Naive B cell (primary cell): ENCODE data around the gene SLC4A3. TPM values are rescaled to one million over a fixed set of nuclear protein-coding genes. Genes with fewer than 3 reads are reported as not detected.

Experiments used
- ATAC-seq, 2 donors: fragments of 150-1000 bp; cut with Tn5 transposase; 2 replicates each; pipeline ENCODE4 v1.10.0; 2021; ENCODE audit warnings: low read depth in 2 of 2, mild to moderate bottlenecking in 2 of 2, moderate library complexity in 2 of 2
- DNase-seq: peaks from one replicate; pipeline ENCODE4 v3.0.0; 2022
- H3K27ac Mint-ChIP-seq, 6 donors: one replicate each; pipeline ENCODE4 v1.8.0; 2020 to 2022; ENCODE audit warnings: mild to moderate bottlenecking in 6 of 6, mixed read lengths in 6 of 6, moderate library complexity in 5 of 6, inconsistent platforms in 2 of 6
- H3K27me3 Mint-ChIP-seq, 3 donors: one replicate each; pipeline ENCODE4 v1.8.0; 2021 to 2022; ENCODE audit warnings: mixed read lengths in 3 of 3, mild to moderate bottlenecking in 1 of 3
- H3K36me3 Mint-ChIP-seq, 2 donors: one replicate each; pipeline ENCODE4 v1.8.0; 2020 to 2022; ENCODE audit warnings: mixed read lengths in 2 of 2, inconsistent platforms in 1 of 2, mild to moderate bottlenecking in 1 of 2
- H3K4me1 Mint-ChIP-seq, 3 donors: one replicate each; pipeline ENCODE4 v1.8.0; 2020 to 2022; ENCODE audit warnings: mixed read lengths in 3 of 3, inconsistent platforms in 1 of 3, mild to moderate bottlenecking in 1 of 3, moderate library complexity in 1 of 3
- H3K4me3 Mint-ChIP-seq, 8 donors: one replicate each; pipeline ENCODE4 v1.8.0; 2020 to 2022; ENCODE audit warnings: mild to moderate bottlenecking in 8 of 8, mixed read lengths in 8 of 8, moderate library complexity in 8 of 8, inconsistent platforms in 2 of 8
- H3K9me3 Mint-ChIP-seq, 7 donors: one replicate each; pipeline ENCODE4 v1.8.0; 2020 to 2022; ENCODE audit warnings: mixed read lengths in 7 of 7, mild to moderate bottlenecking in 5 of 7, inconsistent platforms in 2 of 7, moderate library complexity in 1 of 7
- polyA plus RNA-seq, 6 donors: library from polyadenylated mRNA; unstranded; fragments of 300-500 nt; fragmentation: Illumina TruSeq; gene quantifications; one replicate each; pipeline ENCODE4 v1.2.3, GENCODE V29; 2021; ENCODE audit warnings: low read depth in 6 of 6

Gene SLC4A3
- polyA plus RNA-seq, 6 donors from 2014 or later = not detected

DNA sequence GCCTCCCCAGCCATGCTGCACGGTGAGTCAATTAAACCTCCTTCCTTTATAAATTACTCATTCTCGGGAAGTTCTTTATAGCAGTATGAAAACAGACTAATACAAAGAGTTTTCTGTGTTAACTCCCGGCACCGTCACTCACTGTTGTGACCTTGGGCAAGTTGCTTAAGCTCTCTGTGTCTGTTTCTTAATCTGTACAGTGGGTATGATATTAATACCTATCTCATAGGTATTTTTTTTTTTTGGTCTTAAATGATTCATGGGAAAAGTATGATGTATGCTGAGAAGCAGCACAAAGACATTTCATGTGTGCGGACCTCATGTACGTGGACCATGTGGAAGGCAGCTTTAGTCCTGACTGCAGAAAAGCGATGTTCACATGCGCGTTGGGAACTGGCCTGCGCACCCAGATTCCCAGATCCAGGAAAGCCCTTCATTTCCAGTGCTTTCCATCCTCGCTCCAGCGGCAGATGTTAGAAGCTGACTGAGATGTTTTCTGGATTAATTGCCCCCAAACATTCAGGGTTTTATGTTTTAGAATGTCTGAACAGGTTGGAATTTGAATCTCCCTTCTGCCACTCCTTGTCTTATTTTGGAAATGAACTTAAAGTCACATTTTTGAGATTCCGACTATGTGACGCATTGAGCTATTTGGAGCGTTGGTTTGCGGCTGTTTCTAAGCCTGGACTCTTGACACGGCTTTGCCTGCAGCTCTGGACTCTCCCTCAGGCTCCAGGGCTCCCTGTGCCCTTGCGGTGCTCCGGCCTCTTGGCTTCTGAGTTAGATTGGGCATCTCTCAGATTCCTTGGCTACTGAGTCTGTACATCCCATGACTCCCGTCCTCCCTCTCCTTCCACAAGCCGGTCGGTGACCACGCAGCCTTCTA, 61.4 kb downstream of the SLC4A3 start:
- Mint-ChIP-seq H3K9me3 (peaks cover 0 to 9% (median 2%) of the 10 kb centered on the region in 7 donors), H3K27me3 (peaks cover 39 to 51% (median 45%) of the 10 kb centered on the region in 3 donors), H3K4me3 (no peak overlapping the region), H3K27ac (no peak overlapping the region), H3K4me1 (peaks cover 16 to 21% (median 17%) of the 10 kb centered on the region in 3 donors), H3K36me3 (no peaks in the 10 kb centered on the region)
- DNase-seq (no peak), ATAC-seq (no peak)

DNA sequence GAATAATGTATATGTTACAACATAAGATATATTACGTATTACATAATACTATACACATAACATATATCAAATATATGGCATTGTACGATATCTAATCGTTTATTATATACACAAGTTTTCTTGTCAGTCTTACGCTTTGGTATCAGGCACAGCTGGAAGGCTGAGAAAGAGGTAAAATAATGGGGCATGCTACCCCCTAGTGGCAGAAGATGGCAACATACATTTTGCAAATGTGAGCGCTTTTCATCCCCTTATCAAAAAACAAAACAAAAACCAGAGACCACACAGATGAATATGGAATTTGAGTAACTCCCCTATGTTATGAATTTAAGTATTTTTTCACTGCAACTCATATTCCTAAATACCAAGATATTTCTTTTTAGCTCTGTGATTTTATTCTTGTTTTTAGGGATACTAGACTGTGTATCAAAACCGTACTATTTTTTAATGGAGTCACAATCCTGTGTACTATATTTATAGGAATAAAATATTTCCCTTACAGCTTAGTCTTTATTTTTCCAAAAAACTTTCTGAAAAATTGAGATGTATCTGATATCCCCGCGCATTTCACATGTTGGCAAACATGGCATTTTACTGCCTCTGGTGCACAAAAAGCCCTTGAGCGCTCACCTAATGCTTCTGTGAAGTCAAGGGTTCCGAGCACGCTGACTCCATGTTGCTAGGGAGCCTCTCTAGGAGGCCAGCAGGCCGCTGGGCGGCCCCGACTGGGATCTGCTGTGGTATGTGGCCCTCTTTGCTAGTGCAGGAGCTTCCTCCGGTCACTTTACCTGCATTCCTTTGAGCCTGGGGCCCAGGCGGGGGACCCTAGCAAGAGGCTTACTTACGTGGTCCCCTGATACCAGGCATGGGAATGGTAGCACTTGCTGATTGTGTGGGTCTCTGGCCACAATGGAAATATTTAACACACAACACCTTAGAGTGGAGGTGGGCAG, 62.5 kb downstream of the SLC4A3 start:
- DNase-seq (peak; percentile 24), ATAC-seq (no peak)
- Mint-ChIP-seq H3K4me1 (peaks cover 10 to 13% (median 11%) of the 10 kb centered on the region in 3 donors), H3K36me3 (no peaks in the 10 kb centered on the region), H3K27ac (no peak overlapping the region), H3K4me3 (no peak overlapping the region), H3K27me3 (peaks cover 39 to 53% (median 46%) of the 10 kb centered on the region in 3 donors), H3K9me3 (peaks cover 0 to 2% (median 0%) of the 10 kb centered on the region in 7 donors)

DNA sequence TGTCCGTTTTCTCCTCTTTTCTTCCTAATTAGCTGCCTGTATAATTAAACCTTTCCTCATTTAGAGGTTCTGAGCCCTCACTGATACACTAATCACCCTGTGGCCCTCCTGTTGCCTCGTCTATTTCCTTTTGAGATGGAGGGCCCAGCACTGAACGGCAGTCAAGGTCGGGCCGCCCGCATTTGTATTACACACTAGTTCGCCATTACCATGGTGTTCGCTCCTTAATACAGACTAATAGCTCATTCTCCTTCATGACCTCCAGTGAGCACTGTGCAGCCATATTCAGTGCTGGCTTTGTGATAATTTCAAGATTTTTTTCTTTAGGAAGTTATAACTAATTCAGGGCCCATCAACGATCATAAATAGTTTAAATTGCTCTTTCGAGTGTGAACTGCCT, 64.1 kb downstream of the SLC4A3 start:
- H3K9me3 Mint-ChIP-seq = peaks cover 0 to 5% (median 0%) of the 10 kb centered on the region in 7 donors
- DNase-seq (no peak), ATAC-seq (no peak)
- H3K4me3 Mint-ChIP-seq = no peak overlapping the region
- no peaks in the 10 kb centered on the region for H3K4me1 Mint-ChIP-seq
- H3K36me3 Mint-ChIP-seq = no peaks in the 10 kb centered on the region
- peaks cover 35 to 61% (median 46%) of the 10 kb centered on the region in 3 donors for H3K27me3 Mint-ChIP-seq
- H3K27ac Mint-ChIP-seq = peak overlapping the region in 1 of 6 donors; percentile 24

Other genes starting within 250 kb of the SLC4A3 start
- gene DNPEP, start 239.7 kb upstream of the SLC4A3 start, polyA plus RNA-seq = 10 to 100 TPM; 49.4 to 78.6 (median 56.3) TPM
- not detected for gene DES, start 209.3 kb upstream of the SLC4A3 start, polyA plus RNA-seq
- under 1 TPM in 1 of 6 donors, not detected in 5; 0.18 TPM for gene SPEG, start 192.8 kb upstream of the SLC4A3 start, polyA plus RNA-seq
- 10 to 100 TPM; 18.2 to 38.8 (median 22.9) TPM for gene GMPPA, start 128.7 kb upstream of the SLC4A3 start, polyA plus RNA-seq
- not detected for gene ASIC4, start 113.1 kb upstream of the SLC4A3 start, polyA plus RNA-seq
- gene CHPF, start 83.8 kb upstream of the SLC4A3 start, polyA plus RNA-seq = 1 to 10 TPM in 1 of 6 donors, under 1 TPM in 5; 0.17 to 5.0 (median 0.41) TPM
- gene TMEM198, start 83.6 kb upstream of the SLC4A3 start, polyA plus RNA-seq = 1 to 10 TPM in 1 of 6 donors, not detected in 5; 1.2 TPM
- not detected for gene OBSL1, start 56.1 kb upstream of the SLC4A3 start, polyA plus RNA-seq
- not detected for gene INHA, start 55.3 kb upstream of the SLC4A3 start, polyA plus RNA-seq
- gene STK11IP, start 29.8 kb upstream of the SLC4A3 start, polyA plus RNA-seq = 10 to 100 TPM; 11.5 to 16.0 (median 13.5) TPM